HS-5 (cell line): ENCODE data around the gene PTEN.
A peak's percentile ranks its signal among the peaks of the same experiment; 100 is the strongest.

Experiments used
- DNase-seq: peaks from one replicate; pipeline ENCODE4 v3.0.0-alpha.2; 2012; ENCODE audit warnings: low read depth

Gene PTEN

DNA sequence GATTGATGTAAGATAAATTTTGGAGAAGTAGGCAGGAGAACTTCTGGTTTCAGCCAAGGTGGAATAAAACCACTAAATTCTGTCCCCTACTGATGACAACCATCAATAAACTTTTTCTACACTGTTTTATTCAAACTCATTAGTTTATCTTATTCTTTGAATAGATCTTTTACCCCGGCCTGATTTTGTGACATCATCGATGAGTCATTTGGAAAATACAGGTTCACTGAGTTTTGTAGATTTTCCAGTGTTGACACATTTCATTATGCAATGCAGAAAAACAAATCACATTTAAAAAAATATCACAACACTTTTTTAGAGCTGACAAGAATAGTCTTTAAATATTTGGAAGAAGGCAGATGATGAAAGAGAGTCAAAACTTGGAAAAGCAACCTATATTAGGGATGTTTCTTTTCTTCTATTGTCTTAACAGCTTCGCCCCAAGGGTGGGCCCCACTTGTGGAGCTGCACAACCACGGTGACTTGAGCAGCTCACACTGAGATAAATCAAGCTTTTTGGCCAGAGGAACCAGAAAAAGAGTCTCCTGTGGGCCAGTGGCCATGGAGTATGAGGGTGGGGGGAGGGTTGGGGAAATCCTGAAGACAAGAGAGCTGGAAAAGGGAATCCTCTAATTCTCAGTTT lies 112.8 kb downstream of the PTEN start:
- no peak for DNase-seq

GRCh38 chr10:87978166-87978565 lies 114.7 kb downstream of the PTEN start:
- DNase-seq, result no peak

- DNase-seq, result no peak
These were observed 116.4 kb downstream of the PTEN start for GRCh38 chr10:87979847-87980246.

DNA sequence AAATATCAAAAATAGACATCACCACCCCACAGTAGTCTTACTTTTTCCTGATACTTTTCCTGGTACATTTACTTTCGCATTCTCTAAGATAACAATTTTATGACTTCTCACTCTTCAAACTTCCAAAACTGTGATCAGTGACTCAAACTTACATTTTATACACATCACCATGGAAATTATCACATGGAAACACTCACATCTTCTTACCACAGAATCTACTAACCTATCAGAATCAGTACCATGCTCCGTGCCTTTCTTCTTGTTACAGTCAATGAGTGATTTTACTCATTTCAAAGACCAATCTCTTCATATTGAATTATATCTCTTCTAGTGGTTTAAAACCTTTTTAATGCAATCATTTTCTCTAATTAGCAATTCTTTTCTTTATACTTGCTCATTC lies 120.3 kb downstream of the PTEN start:
- DNase-seq, result no peak

GRCh38 chr10:87987206-87987605 lies 123.8 kb downstream of the PTEN start:
- no peak for DNase-seq

- no peak for DNase-seq
These were observed 128.5 kb downstream of the PTEN start for GRCh38 chr10:87991946-87992345.

DNA sequence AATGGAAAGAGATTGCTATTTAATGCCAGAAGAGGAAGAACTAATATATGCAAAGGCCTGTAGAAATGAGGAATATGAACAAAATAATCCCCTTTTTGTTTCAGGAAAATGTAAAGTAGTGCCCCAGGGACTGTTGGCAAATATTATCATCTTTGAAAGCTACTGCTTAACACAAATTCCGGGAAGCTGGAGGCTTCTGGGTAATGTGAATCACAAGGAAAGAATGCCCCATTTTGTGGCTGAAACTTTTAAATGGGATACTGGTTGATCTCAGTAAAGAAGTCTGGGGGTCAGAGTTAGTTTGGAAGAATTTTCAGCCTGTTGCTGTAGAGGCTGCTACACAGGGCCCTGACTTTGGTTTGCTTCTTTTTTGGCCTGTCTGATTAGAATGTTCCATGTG lies 141.0 kb downstream of the PTEN start:
- DNase-seq, result peak; percentile 10

DNA sequence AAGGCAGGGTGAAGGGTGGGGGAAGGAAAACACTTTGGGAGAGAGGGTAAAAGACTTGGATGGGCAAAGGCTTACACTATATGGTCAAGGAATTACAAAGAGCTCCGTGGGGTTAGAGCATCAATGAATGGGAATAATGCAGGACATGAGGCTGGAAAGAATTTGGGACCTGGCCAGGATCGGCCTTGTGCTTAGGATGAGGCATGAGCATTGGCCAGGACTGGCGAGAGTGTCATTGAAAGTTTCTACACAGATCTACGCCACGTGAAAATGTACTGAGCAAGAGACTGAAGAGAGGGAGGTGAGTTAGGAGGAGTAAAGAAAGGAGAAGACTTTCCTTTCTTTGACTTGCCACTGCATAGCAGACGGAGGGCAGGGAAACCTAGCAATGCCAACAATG lies 142.8 kb downstream of the PTEN start:
- DNase-seq, result no peak

DNA sequence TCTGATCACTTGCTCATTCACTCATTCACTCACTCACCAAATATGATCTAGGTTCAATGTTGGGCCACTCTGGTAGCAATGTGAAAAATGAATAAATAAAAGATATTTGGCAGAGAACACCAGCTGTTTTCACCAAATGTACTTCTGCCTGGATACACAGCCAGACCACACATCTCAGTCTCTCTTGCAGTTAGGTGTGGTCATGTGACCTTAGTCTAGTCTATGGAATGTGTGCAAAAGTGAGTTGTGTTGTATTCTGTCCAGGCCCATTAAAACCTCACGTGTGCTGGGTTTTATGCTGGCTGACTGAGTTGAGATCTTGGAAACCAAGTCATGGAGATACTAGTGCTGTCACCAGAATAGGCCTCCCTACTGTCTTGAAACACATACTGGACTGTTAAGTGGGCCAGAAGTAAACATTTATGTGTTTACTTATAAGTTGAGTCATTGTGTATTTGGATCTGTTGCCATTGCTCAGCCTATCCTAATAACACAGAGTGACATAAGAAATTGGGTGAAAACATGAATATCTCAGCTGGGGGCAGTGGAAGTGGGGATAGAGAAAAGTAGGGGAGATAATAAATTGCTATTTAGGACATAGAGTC lies 145.5 kb downstream of the PTEN start:
- no peak for DNase-seq

DNA sequence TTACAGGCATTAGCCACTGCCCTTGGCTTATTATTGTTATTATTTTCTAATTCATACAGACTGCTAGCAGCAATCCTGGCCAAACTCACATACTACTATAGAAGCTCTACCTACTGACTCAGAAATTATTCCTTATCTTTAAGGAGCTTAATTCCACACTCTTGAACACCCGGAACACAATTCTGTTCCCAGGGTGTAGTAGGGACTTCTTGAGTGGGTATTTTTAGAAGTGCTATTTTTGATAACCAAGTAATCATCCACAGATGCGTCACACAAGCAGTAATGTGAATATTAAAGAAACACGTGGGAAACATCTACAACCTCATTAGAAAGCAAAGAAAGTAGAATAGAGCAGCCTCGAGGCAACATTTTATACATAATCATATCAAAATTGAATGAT lies 149.2 kb downstream of the PTEN start:
- no peak for DNase-seq

DNA sequence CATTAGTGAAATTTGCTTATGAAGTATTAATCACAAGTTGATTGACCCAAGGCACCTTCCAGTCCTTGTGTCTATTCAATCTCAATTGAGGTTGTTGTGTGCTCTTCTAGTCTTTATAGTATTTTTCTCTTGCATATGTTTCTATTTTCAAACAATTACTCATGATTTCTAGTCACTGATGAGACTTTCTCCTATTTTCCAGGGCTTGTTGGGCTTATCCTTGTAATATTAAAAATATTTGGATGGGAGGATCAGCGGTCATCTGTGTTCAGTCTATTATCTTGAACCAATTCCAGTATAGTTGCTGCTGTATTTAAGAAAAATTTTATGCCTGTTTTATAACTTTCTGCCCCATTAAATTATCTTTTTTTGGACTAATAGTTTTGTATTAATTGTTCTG lies 154.4 kb downstream of the PTEN start:
- no peak for DNase-seq

- DNase-seq, result no peak
These were observed 156.3 kb downstream of the PTEN start for GRCh38 chr10:88019753-88020152.
